ENCODE data around the gene FGFBP2. TPM values are rescaled to one million over a fixed set of nuclear protein-coding genes. Genes with fewer than 3 reads are reported as not detected.
"Not testable (repeated sequence)": the region's sequence is repeated elsewhere in the genome, so short reads cannot be mapped to it uniquely, and the experiment has no call there.

Gene FGFBP2
- total RNA-seq, 1 donor from 2014 or later, result not detected

- Mint-ChIP-seq H3K4me1 (ENCODE audit: low read depth, unreplicated experiment) (no peaks in the 10 kb centered on the region), H3K9me3 (ENCODE audit: unreplicated experiment) (no peaks in the 10 kb centered on the region), H3K27me3 (ENCODE audit: unreplicated experiment) (peaks cover 6% of the 10 kb centered on the region), H3K4me3 (ENCODE audit: unreplicated experiment) (no peak overlapping the region), H3K27ac (ENCODE audit: unreplicated experiment) (no peak overlapping the region), H3K36me3 (ENCODE audit: unreplicated experiment) (no peaks in the 10 kb centered on the region)
- DNase-seq, result no peak
- TF ChIP-seq CTCF (IDR thresholded peaks at IDR 0.05; ENCODE audit: partially characterized antibody, unreplicated experiment), result no peak
Observed at GRCh38 chr4:15925830-15926229, 37.1 kb downstream of the FGFBP2 start.

GRCh38 chr4:15921592-15921932 lies 41.4 kb downstream of the FGFBP2 start:
- no peak for TF ChIP-seq CTCF (IDR thresholded peaks at IDR 0.05; ENCODE audit: partially characterized antibody, unreplicated experiment)
- H3K4me1 Mint-ChIP-seq (ENCODE audit: low read depth, unreplicated experiment), result no peaks in the 10 kb centered on the region
- H3K36me3 Mint-ChIP-seq (ENCODE audit: unreplicated experiment), result no peaks in the 10 kb centered on the region
- H3K27ac Mint-ChIP-seq (ENCODE audit: unreplicated experiment), result no peak overlapping the region
- peaks cover 6% of the 10 kb centered on the region for H3K27me3 Mint-ChIP-seq (ENCODE audit: unreplicated experiment)
- no peaks in the 10 kb centered on the region for H3K9me3 Mint-ChIP-seq (ENCODE audit: unreplicated experiment)
- no peak for DNase-seq
- H3K4me3 Mint-ChIP-seq (ENCODE audit: unreplicated experiment), result no peak overlapping the region

GRCh38 chr4:15920723-15921591 lies 42.0 kb downstream of the FGFBP2 start:
- peaks cover 6% of the 10 kb centered on the region for H3K27me3 Mint-ChIP-seq (ENCODE audit: unreplicated experiment)
- no peak for DNase-seq
- no peaks in the 10 kb centered on the region for H3K9me3 Mint-ChIP-seq (ENCODE audit: unreplicated experiment)
- H3K4me1 Mint-ChIP-seq (ENCODE audit: low read depth, unreplicated experiment), result no peaks in the 10 kb centered on the region
- no peak overlapping the region for H3K4me3 Mint-ChIP-seq (ENCODE audit: unreplicated experiment)
- H3K36me3 Mint-ChIP-seq (ENCODE audit: unreplicated experiment), result peaks cover 3% of the 10 kb centered on the region
- TF ChIP-seq CTCF (IDR thresholded peaks at IDR 0.05; ENCODE audit: partially characterized antibody, unreplicated experiment), result no peak
- no peak overlapping the region for H3K27ac Mint-ChIP-seq (ENCODE audit: unreplicated experiment)

- Mint-ChIP-seq H3K36me3 (ENCODE audit: unreplicated experiment) (peaks cover 5% of the 10 kb centered on the region), H3K4me3 (ENCODE audit: unreplicated experiment) (no peak overlapping the region), H3K4me1 (ENCODE audit: low read depth, unreplicated experiment) (no peaks in the 10 kb centered on the region), H3K27ac (ENCODE audit: unreplicated experiment) (no peak overlapping the region), H3K9me3 (ENCODE audit: unreplicated experiment) (no peaks in the 10 kb centered on the region), H3K27me3 (ENCODE audit: unreplicated experiment) (peaks cover 2% of the 10 kb centered on the region)
- no peak for TF ChIP-seq CTCF (IDR thresholded peaks at IDR 0.05; ENCODE audit: partially characterized antibody, unreplicated experiment)
- DNase-seq, result no peak
Observed at GRCh38 chr4:15918484-15919129, 44.4 kb downstream of the FGFBP2 start.

GRCh38 chr4:15917297-15917696 lies 45.7 kb downstream of the FGFBP2 start:
- Mint-ChIP-seq H3K27ac (ENCODE audit: unreplicated experiment) (no peak overlapping the region), H3K9me3 (ENCODE audit: unreplicated experiment) (no peaks in the 10 kb centered on the region), H3K27me3 (ENCODE audit: unreplicated experiment) (peaks cover under 1% of the 10 kb centered on the region), H3K4me1 (ENCODE audit: low read depth, unreplicated experiment) (no peaks in the 10 kb centered on the region), H3K36me3 (ENCODE audit: unreplicated experiment) (peaks cover 5% of the 10 kb centered on the region), H3K4me3 (ENCODE audit: unreplicated experiment) (no peak overlapping the region)
- no peak for DNase-seq
- no peak for TF ChIP-seq CTCF (IDR thresholded peaks at IDR 0.05; ENCODE audit: partially characterized antibody, unreplicated experiment)

- H3K36me3 Mint-ChIP-seq (ENCODE audit: unreplicated experiment); DNase-seq; H3K9me3 Mint-ChIP-seq (ENCODE audit: unreplicated experiment); H3K4me1 Mint-ChIP-seq (ENCODE audit: low read depth, unreplicated experiment); H3K27me3 Mint-ChIP-seq (ENCODE audit: unreplicated experiment); H3K4me3 Mint-ChIP-seq (ENCODE audit: unreplicated experiment); H3K27ac Mint-ChIP-seq (ENCODE audit: unreplicated experiment): not testable (repeated sequence)
Observed at GRCh38 chr4:15916358-15916757, 46.6 kb downstream of the FGFBP2 start.

All from glutamatergic neuron (in vitro differentiated cells).